Heart left ventricle (tissue), 16 donors: ENCODE results near the gene TMEM52. TPM values are rescaled to one million over a fixed set of nuclear protein-coding genes. Genes with fewer than 3 reads are reported as not detected.
A peak's percentile ranks its signal among the peaks of the same experiment; 100 is the strongest.

Experiments used
- ATAC-seq, 4 donors: fragments of 200-7000 bp; cut with Tn5 transposase; one replicate each; pipeline ENCODE4 v1.9.1; 2020 to 2022; ENCODE audit warnings: moderate library complexity in 4 of 4, mild to moderate bottlenecking in 3 of 4, moderate number of reproducible peaks in 1 of 4
- DNase-seq, 5 donors: peaks; one replicate each; pipeline ENCODE4 v3.0.0-alpha.2; 2020
- H3K27ac ChIP-seq, 12 donors: fragments of 200-600 bp; sonication (generic) in 4 of 12; one replicate each; pipeline versions ENCODE4 v1.5.0 to v1.8.0; 2016 to 2022; ENCODE audit warnings: mild to moderate bottlenecking in 2 of 12
- H3K27me3 ChIP-seq, 9 donors: fragments of 200-600 bp; sonication (generic) in 2 of 9; one replicate each; pipeline versions ENCODE4 v1.5.1 to v1.8.0; 2016 to 2022; ENCODE audit warnings: mild to moderate bottlenecking in 3 of 9
- H3K36me3 ChIP-seq, 9 donors: fragments of 200-600 bp; sonication (generic) in 2 of 9; one replicate each; pipeline versions ENCODE4 v1.5.0 to v1.8.0; 2018 to 2022; ENCODE audit warnings: mild to moderate bottlenecking in 2 of 9
- H3K4me1 ChIP-seq, 12 donors: fragments of 200-600 bp; sonication (generic) in 4 of 12; one replicate each; pipeline versions ENCODE4 v1.5.0 to v1.8.0; 2016 to 2022; ENCODE audit warnings: mild to moderate bottlenecking in 3 of 12
- H3K4me3 ChIP-seq, 12 donors: fragments of 200-600 bp; sonication (generic) in 4 of 12; one replicate each; pipeline versions ENCODE4 v1.5.0 to v1.8.0; 2017 to 2022; ENCODE audit warnings: mild to moderate bottlenecking in 9 of 12, moderate library complexity in 4 of 12
- H3K9me3 ChIP-seq, 12 donors: fragments of 200-600 bp; sonication (generic) in 4 of 12; one replicate each; pipeline versions ENCODE4 v1.5.0 to v1.8.0; 2016 to 2022; ENCODE audit warnings: mild to moderate bottlenecking in 1 of 12
- POLR2A ChIP-seq, 2 donors: fragments of 450-650 bp; IDR thresholded peaks; one replicate each; pipeline ENCODE4 v1.6.1; 2017; ENCODE audit warnings: antibody characterized with exemption in 2 of 2, mild to moderate bottlenecking in 2 of 2, moderate library complexity in 2 of 2
- WGBS, 4 donors: extraction: QIAGEN DNeasy Blood & Tissue Kit in 2 of 4; methylation state at CpG; one replicate each; pipeline versions ENCODE4 v1.1.5 to v1.1.7; 2013 to 2018; 5-methylcytosine and 5-hydroxymethylcytosine counted together
- intact Hi-C, 10 donors: fragments of 100-400 bp; cut with DNase I; formaldehyde crosslinking; loops; one replicate each; pipeline versions ENCODE4 v1.11.1 to v1.14.2; 2022
- polyA plus RNA-seq, 2 donors: library from polyadenylated mRNA; stranded (reverse); fragments of 200-250 nt; gene quantifications; one replicate each; pipeline ENCODE4 v1.2.3, GENCODE V29; 2013
- total RNA-seq, 9 donors: library from RNA; depleted of rRNA in 2 of 9; stranded (reverse); fragments of >200 nt in 2 of 9; fragmentation: NEBNext Ultra II Directional in 3 of 9; extraction: Animal tissue kit (Norgen Biotek cat#: 25700) in 3 of 9; gene quantifications; one replicate each; pipeline versions ENCODE4 v1.1.0 to v1.2.4, GENCODE V29; 2016 to 2023
- TF ChIP-seq, protein P1 (sequence below), 12 donors: fragments of 200-600 bp; sonication (generic) in 4 of 12; IDR thresholded peaks; one replicate each; pipeline versions ENCODE4 v1.5.0 to v1.8.0; 2018 to 2022; ENCODE audit warnings: antibody characterized with exemption in 12 of 12, mild to moderate bottlenecking in 5 of 12
- donor health status: ischemic (EF 13 %, LVEDD 7.1; RV severe dilation, severe dysfunction).
- donor health status: healthy with polysubstance abuse.
- donor health status: DM: no; HTN: yes; CAD: no.
- donor health status: DM: no; HTN: no; CAD: no.
- donor health status: ischemic (EF 25% LVEDD 6.9; RV normal size, moderate dysfunction).
- donor health status: ischemic (EF 25% LVEDD 5.7; RV mildly dilated, moderate dysfunction).
- donor health status: healthy.
- donor health status: DM: yes; HTN: yes; CAD: no.
- donor health status: ischemic (EF 35%, LVEDD 5.7; RV mildly dilated, moderate dysfunction).
- donor health status: nonischemic (EF 11% LVEDD 7.7; RV severe dilation, severe dysfunction).
- donor health status: DM: yes; HTN: yes; CAD: no.
- donor health status: PGD.
- donor health status: ischemic (EF 29% LVEDD 5.4; RV normal size, mild dysfunction).
- donor health status: nonischemic (EF 23%, LVEDD 6.1; RV moderate dilation, normal function).

Gene TMEM52
- total and polyA plus RNA-seq, 11 donors, result 0.35 to 7.9 (median 1.1) TPM

DNA sequence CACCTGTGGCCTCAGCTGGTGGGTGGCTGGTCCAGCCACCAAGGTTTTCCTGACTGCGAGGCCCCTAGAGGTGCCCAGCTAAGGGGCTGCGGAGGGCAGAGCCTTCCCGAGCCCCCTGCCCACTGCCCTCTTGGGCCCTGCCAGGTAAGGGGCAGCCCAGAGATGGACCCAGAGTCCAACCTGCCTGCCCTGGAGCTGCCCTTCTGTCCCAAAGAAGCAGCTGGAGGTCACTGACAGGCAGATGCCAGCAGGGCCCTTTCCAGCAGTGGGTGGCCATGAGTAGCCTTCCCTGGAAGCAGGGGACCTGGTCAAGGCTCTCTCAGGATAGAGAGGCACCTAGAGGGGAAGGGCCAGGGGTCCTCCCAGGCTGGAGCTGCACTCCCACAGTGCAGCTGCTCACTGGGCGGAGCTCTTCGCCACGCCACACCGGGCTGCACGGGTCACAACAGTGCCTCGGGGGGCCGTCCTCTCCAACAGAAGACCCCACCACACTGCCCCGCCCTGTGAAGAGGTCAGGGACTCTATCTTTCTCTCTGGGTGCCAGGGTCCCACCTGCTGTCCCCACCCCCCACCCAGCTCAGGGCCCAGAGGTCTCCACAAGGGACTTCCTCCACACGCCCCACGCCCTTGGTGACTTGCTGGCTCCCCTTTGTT, 17.3 kb downstream of the TMEM52 start:
- Histone ChIP-seq H3K36me3 (no peaks in the 10 kb centered on the region), H3K27me3 (no peaks in the 10 kb centered on the region), H3K27ac (no peak overlapping the region), H3K4me1 (peaks cover 0 to 11% (median 4%) of the 10 kb centered on the region in 12 donors), H3K4me3 (no peak overlapping the region), H3K9me3 (no peaks in the 10 kb centered on the region)
- ATAC-seq (no peak), DNase-seq (peak in 1 of 5 donors; percentile 60)
- 82 to 98% (median 87%) methylated on average over 5 to 13 of the region's 13 CpGs for WGBS, 4 donors
- intact Hi-C loops, result loop anchor here in 3 of 10 donors (5.0 to 10.0 kb wide), 3 partner anchors 109 to 207 kb away; partner anchors contain the start of gene SLC35E2B (in 1 of the 3)
- TF ChIP-seq, protein P1, sequence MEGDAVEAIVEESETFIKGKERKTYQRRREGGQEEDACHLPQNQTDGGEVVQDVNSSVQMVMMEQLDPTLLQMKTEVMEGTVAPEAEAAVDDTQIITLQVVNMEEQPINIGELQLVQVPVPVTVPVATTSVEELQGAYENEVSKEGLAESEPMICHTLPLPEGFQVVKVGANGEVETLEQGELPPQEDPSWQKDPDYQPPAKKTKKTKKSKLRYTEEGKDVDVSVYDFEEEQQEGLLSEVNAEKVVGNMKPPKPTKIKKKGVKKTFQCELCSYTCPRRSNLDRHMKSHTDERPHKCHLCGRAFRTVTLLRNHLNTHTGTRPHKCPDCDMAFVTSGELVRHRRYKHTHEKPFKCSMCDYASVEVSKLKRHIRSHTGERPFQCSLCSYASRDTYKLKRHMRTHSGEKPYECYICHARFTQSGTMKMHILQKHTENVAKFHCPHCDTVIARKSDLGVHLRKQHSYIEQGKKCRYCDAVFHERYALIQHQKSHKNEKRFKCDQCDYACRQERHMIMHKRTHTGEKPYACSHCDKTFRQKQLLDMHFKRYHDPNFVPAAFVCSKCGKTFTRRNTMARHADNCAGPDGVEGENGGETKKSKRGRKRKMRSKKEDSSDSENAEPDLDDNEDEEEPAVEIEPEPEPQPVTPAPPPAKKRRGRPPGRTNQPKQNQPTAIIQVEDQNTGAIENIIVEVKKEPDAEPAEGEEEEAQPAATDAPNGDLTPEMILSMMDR (IDR thresholded peaks at IDR 0.05), result no peak
- TF ChIP-seq POLR2A (IDR thresholded peaks at IDR 0.05), result no peak

DNA sequence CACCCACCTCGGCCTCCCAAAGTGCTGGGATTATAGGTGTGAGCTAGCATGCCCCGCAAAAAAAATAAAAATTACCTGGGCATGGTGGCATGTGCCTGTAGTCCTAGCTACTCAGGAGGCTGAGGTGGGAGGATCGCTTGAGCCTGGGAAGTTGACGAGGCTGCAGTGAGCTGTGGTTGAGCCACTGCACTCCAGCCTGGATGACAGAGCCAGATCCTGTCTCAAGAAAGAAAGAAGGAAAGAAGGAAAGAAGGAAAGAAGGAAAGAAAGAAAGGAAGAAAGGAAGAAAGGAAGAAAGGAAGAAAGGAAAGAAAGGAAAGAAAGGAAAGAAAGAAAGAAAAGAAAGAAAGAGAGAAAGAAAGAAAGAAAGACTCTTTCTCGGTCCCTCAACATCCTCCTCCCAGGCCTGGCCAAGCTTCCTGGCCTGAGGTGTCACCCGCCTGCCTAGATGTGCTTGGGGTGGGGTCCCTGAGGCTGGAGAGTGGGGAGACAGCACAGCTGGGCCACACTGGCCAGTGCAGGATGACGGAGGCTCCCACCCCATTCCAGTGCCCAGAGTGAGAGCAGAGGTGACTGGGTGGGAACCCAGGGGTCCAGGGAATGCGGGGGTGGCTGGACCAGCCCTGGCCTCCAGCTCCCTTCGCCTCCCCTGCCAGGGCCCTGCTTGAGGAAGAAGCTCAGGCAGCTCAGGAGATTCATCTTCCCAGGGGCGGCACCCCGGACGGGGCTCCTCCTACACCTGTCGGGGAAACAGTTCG, 18.0 kb downstream of the TMEM52 start:
- DNase-seq (peak in 1 of 5 donors; percentile 4), ATAC-seq (no peak)
- intact Hi-C loops, result loop anchor here in 3 of 10 donors (5.0 to 10.0 kb wide), 3 partner anchors 109 to 206 kb away; partner anchors contain the start of gene SLC35E2B (in 1 of the 3)
- no peak overlapping the region for H3K27ac ChIP-seq
- no peak overlapping the region for H3K4me3 ChIP-seq
- H3K27me3 ChIP-seq, result no peaks in the 10 kb centered on the region
- H3K36me3 ChIP-seq, result no peaks in the 10 kb centered on the region
- no peaks in the 10 kb centered on the region for H3K9me3 ChIP-seq
- H3K4me1 ChIP-seq, result peaks cover 0 to 5% (median 2%) of the 10 kb centered on the region in 12 donors
- WGBS, 4 donors, result 77 to 90% (median 82%) methylated on average over 14 of the region's 14 CpGs
- no peak for TF ChIP-seq POLR2A (IDR thresholded peaks at IDR 0.05)
- TF ChIP-seq, protein P1 (IDR thresholded peaks at IDR 0.05), result no peak

DNA sequence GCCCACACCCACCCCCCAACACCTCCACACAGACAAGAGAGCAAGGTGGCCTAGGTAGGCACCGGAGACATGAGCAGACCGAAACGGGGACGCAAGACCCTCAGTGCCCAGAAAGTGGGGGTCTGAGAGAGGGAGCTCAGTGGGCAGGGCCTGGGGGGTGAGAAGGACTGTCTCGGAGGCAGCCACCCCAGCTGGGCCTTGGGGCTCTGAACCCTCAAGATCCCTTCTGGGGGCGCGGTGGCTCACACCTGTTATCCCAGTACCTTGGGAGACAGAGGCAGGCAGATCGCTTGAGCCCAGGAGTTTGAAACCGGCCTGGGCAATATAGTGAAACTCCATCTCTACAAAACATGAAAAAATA, 19.1 kb downstream of the TMEM52 start:
- DNase-seq, result peak in 1 of 5 donors; percentile 49
- intact Hi-C loops, result loop anchor here in 6 of 10 donors (5.0 to 10.0 kb wide), 7 partner anchors 55 to 205 kb away; partner anchors contain the start of genes NADK (in 2 of the 6) and SLC35E2B (in 1 of the 6)
- WGBS, 4 donors, result 84 to 96% (median 92%) methylated on average over 9 of the region's 9 CpGs
- no peak overlapping the region for H3K4me3 ChIP-seq
- H3K9me3 ChIP-seq, result no peaks in the 10 kb centered on the region
- H3K27ac ChIP-seq, result no peak overlapping the region
- H3K4me1 ChIP-seq, result peaks cover 0 to 7% (median 4%) of the 10 kb centered on the region in 12 donors
- TF ChIP-seq, protein P1 (IDR thresholded peaks at IDR 0.05), result no peak
- TF ChIP-seq POLR2A (IDR thresholded peaks at IDR 0.05), result no peak
- H3K27me3 ChIP-seq, result peaks cover 0 to 4% (median 0%) of the 10 kb centered on the region in 9 donors
- H3K36me3 ChIP-seq, result no peaks in the 10 kb centered on the region
- no peak for ATAC-seq
